GM19463 (cell line): ENCODE results near the gene ANO6.
A peak's percentile ranks its signal among the peaks of the same experiment; 100 is the strongest.

Experiments
- ATAC-seq: cut with Tn5 transposase; IDR thresholded peaks from one replicate; pipeline ENCODE4 v1.9.1; 2021; ENCODE audit warnings: mild to moderate bottlenecking, moderate library complexity; ENCODE audit not compliant: unreplicated experiment

ANO6 gene

DNA sequence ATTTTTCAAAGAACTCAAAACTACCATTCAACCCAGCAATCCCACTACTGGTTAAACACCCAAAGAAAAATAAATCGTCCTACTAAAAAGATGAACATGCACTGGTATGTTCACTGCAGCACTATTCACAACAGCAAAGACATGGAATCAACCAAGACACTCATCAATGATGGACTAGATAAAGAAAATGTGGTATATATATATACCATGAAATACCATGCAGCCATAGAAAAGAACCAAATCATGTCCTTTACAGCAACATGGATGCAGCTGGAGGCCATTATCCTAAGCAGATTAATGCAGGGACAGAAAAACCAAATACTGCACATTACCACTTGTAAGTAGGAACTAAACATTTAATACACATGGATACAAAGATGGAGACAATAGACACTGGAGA is 3.8 kb upstream of the ANO6 start:
- ATAC-seq: no peak

GRCh38 chr12:45213107-45213506 is 2.8 kb upstream of the ANO6 start:
- ATAC-seq: no peak

DNA sequence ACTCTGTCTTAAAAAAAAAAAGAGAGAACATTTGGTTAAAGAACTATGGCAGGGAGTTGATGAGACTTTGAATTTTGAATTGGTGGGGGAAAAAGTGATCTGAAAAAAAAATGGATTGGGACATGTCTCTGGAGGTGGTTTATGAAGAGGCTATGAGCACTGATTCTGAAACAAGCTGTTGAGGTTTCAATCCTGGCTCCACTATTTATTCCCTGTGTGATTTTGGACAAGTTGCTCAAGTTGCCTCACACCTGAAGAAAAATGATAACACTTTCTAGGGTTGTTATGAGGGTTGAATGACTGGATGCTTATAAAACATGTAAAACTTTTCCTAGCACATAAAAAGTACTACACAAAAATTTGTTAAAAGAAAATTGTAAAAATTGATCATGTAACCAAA is 1.8 kb upstream of the ANO6 start:
- ATAC-seq: no peak

DNA sequence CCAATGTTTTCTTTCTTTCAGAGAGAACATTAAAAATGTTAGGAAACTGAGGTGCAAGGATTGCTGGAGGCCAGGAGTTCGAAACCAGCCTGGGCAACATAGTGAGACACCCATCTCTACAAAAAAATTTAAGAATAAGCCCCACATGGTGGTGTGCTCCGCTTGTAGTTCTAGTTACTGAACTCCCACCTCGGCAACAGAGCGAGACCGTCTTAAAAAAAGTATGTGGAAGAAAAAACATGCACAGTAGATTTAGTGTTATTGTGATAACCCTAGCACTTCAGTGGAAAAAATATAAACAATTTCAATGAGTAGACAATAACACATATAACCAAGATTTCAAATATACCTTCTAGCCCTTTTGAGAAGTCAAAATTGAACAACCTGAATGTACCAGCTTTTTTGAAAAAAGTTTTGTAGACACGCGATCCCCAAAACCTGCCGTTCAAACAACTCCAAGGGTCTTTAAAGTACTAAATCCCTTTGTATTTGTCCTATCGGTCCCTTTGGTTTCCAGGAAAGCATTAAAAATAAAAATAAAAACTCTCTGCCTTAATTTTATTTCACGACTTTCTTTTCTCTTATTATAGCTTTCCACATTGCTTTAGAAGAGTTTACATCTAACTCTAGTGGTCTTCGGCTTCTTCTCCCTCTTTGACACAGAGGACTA is 1.0 kb upstream of the ANO6 start:
- no peak for ATAC-seq

- peak; percentile 36 for ATAC-seq
These were observed 511 bp downstream of the ANO6 start for GRCh38 chr12:45216230-45216982.

DNA sequence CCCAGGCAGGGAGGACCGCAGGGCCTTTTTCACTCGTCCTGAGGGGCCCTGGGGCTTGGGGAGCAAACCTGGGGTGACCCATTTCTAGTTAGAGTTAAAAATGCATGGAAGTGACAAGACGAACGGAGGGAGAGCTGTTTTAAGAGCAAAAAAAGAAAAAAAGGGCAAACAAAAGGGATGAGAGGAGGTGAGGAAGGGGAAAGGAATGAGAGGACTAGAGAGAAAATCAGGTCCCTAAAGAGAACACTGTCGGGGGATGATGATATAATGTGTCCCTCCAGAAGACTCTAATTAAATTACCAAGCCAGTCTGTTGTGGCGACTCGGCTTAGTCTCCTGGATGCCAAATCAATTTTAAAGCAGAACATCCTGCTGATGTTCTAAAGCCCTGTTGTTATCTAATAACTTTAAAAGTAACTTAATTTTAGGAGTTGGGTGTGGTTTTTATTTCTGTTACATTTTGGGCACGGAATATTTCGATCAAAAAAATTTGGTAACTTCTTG is 1.1 kb downstream of the ANO6 start:
- no peak for ATAC-seq

- no peak for ATAC-seq
These were observed 2.0 kb downstream of the ANO6 start for GRCh38 chr12:45217846-45218245.

DNA sequence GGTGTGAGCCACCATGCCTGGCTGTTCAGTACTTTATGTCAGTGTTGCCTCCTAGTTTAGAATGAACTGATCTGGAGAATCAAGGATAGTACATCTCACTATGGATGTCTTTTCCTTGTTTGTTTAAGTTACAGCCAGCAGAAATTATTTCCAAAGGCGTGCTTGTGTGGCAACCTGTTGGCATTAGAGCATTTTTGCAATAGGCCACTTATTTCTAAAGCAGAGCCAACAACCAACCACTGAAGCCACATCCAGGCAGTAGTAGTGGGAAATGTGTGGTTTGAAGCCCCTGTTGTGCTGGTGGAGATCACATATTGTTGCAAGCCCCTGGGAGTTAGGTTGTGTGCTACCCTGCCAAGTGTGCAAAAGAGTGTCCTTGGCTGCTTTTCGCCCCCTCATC is 3.7 kb downstream of the ANO6 start:
- no peak for ATAC-seq

- no peak for ATAC-seq
These were observed 4.6 kb downstream of the ANO6 start for GRCh38 chr12:45220363-45220931.

DNA sequence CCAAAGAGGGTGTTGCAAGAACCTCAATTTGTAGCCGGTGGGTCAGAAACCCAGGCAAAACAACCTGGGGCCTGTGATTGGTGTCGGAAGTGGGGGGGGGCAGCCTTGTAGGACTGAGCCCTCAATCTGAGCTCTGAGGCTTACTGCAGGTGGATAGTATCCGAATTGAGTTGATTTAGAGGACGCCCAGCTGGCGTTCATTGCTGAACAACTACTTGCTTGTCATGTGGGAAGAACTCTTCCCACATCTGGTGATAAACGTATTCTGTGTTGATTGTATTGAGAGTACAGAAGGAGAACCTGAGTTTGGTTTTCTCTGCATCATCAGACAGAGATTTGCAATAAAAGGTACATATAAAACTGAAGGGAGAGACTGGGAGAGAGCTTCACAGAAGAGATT is 5.1 kb downstream of the ANO6 start:
- ATAC-seq: no peak

- ATAC-seq: no peak
These were observed 8.0 kb downstream of the ANO6 start for GRCh38 chr12:45223868-45224267.

- no peak for ATAC-seq
These were observed 8.4 kb downstream of the ANO6 start for GRCh38 chr12:45224311-45224710.

GRCh38 chr12:45226021-45226420 is 10.1 kb downstream of the ANO6 start:
- no peak for ATAC-seq

- ATAC-seq: no peak
These were observed 11.6 kb downstream of the ANO6 start for GRCh38 chr12:45227316-45228067.

GRCh38 chr12:45231515-45232145 is 15.7 kb downstream of the ANO6 start:
- no peak for ATAC-seq

DNA sequence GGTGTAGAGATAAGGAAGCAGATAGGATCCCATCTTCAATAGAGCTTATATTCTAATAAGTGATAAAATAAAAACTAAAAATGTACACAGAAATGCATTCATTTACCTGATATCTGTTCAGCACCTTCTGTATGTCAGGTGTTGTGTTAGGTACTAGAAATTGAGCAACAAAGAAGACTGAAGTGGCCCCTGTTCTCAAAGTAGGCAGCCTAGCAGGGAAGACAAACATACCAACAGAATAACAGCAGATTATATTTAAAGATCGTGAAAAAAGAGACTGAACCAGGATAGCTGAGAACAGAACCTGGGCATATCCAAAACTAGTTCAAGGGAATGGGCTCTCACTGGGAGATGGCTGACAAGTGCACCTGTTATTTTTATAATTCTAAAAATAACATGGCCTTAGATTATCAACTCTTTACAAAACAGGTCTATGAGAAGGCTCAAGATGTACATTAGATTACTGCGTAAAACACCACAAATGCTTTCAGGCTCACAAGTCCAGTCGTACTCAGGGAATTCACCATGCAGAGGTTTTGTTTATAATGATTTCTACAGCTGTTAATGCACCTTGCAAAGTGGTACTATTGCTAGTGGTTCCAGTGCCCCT is 16.4 kb downstream of the ANO6 start:
- ATAC-seq: no peak

- peak; percentile 65 for ATAC-seq
These were observed 17.0 kb downstream of the ANO6 start for GRCh38 chr12:45232756-45233372.

DNA sequence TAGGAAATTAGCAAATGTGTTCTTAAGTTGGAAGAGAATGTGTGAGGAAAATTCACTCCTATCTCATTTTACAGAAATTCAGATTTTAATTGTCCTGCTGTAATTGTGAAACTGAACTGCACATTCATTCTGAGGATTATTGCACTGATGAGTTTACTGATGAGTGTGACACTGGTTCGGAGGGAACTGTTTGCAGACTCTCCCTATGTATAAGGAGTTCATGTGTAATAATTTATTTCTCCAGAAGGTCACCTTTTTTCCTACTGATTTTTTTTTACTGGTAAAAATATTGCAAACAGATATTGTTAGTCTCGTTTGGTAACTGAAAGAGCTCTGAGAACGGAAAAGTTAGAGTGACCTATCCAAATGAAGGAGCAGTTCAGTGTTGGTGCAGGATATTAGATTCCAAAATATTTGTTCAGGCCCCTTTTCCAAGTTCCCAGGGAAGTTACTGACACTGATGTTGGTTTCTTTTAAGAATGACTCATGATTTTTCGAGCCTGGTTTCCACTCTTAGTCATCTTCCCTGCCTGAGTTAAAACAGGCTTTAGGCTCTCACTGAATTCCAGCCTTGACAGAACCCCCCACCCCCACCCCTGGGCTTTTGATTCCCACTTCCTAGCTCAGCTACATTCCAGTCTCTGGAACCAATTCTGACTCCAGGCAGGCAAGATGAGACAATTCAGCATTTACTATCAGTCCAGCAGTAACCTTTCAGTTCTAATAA is 18.4 kb downstream of the ANO6 start:
- ATAC-seq: peak; percentile 22
